Panc1 (cell line): ENCODE results near the gene HHLA2. TPM values are rescaled to one million over a fixed set of nuclear protein-coding genes. Genes with fewer than 3 reads are reported as not detected.

ENCODE experiments used
- ATAC-seq: fragments of 200-7000 bp; cut with Tn5 transposase; 2 replicates; pipeline ENCODE4 v1.9.1; 2020; ENCODE audit warnings: mild to moderate bottlenecking, moderate library complexity
- BruUV-seq: library from RNA; stranded (reverse); fragments of 400-500 nt; replicated peaks from 2 replicates; lab custom pipeline; 2021; lab: Mats Ljungman, UMichigan
- CTCF ChIA-PET: fragments of 300-600 bp; sonication (Branson Sonifier 250); formaldehyde crosslinking; loops from one replicate; lab custom pipeline; 2022; ENCODE audit warnings: antibody characterized with exemption; lab: Charles Lee
- POLR2A ChIA-PET: fragments of 300-600 bp; sonication (Branson Sonifier 250); formaldehyde crosslinking; loops from one replicate; lab custom pipeline; 2022; ENCODE audit warnings: antibody characterized with exemption; lab: Charles Lee
- DNase-seq: peaks from one replicate; pipeline ENCODE4 v3.0.0-alpha.2; 2010; ENCODE audit warnings: low read depth, low spot score
- H3K27ac ChIP-seq: 2 replicates; pipeline ENCODE4 v1.5.1; 2011; ENCODE audit warnings: mild to moderate bottlenecking, low read length, inconsistent platforms
- H3K27me3 ChIP-seq: fragments of 200-500 bp; sonication (Bioruptor generic); 2 replicates; pipeline ENCODE4 v1.6.0; 2014; ENCODE audit warnings: low read length, inconsistent platforms; ENCODE audit not compliant: control insufficient read depth, insufficient read depth
- H3K36me3 ChIP-seq: fragments of 200-500 bp; sonication (Bioruptor generic); 2 replicates; pipeline ENCODE4 v1.5.1; 2014; ENCODE audit warnings: inconsistent platforms, mild to moderate bottlenecking, low read length, moderate library complexity; ENCODE audit not compliant: control insufficient read depth, insufficient read depth
- H3K4me1 ChIP-seq: 2 replicates; pipeline ENCODE4 v1.5.1; 2011; ENCODE audit warnings: inconsistent platforms, mild to moderate bottlenecking, low read length, moderate library complexity; ENCODE audit not compliant: control insufficient read depth, insufficient read depth
- H3K4me3 ChIP-seq, 2 experiments: 2 replicates each; pipeline ENCODE4 v1.5.1; 2011 to 2012; ENCODE audit warnings: low read depth in 2 of 2, low read length in 2 of 2, mild to moderate bottlenecking in 2 of 2, inconsistent platforms in 1 of 2, moderate library complexity in 1 of 2
- H3K9me3 ChIP-seq: fragments of 200-500 bp; sonication (Bioruptor generic); 2 replicates; pipeline ENCODE4 v1.5.1; 2014; ENCODE audit warnings: low read depth, mild to moderate bottlenecking, inconsistent platforms, low read length, moderate library complexity; ENCODE audit not compliant: control insufficient read depth, insufficient read depth
- CTCF ChIP-seq: fragments of 450-650 bp; IDR thresholded peaks from 2 replicates; pipeline ENCODE4 v1.5.1; 2017; ENCODE audit warnings: mild to moderate bottlenecking
- POLR2AphosphoS5 ChIP-seq: IDR thresholded peaks from 2 replicates; pipeline ENCODE4 v1.6.1; 2012; ENCODE audit warnings: mild to moderate bottlenecking, low read depth, low read length, moderate library complexity
- REST ChIP-seq, 2 experiments: IDR thresholded peaks; 2 replicates each; pipeline ENCODE4 v1.6.1; 2011 to 2012; ENCODE audit warnings: low read depth in 2 of 2, control low read depth in 1 of 2, low read length in 1 of 2, mild to moderate bottlenecking in 1 of 2, moderate library complexity in 1 of 2; ENCODE audit not compliant: insufficient read depth in 1 of 2
- SIN3A ChIP-seq: IDR thresholded peaks from 2 replicates; pipeline ENCODE4 v1.6.1; 2012; ENCODE audit warnings: low read depth, mild to moderate bottlenecking, low read length, moderate library complexity, borderline replicate concordance; ENCODE audit not compliant: insufficient read depth
- TCF7L2 ChIP-seq: IDR thresholded peaks from 2 replicates; pipeline ENCODE4 v1.6.1; 2011; ENCODE audit warnings: mild to moderate bottlenecking, low read depth, low read length, inconsistent platforms
- in situ Hi-C: cut with HindIII; loops from 2 replicates; pipeline ENCODE4 v1.10.0; 2016; ENCODE audit warnings: low sequenced_read_pairs, low pct_unique_long_range_greater_than_20kb
- intact Hi-C: fragments of 100-400 bp; cut with micrococcal nuclease; formaldehyde crosslinking; loops from one replicate; pipeline ENCODE4 v1.10.0; 2022; ENCODE audit not compliant: unreplicated experiment
- total RNA-seq: library from RNA; stranded (reverse); gene quantifications from one replicate; pipeline ENCODE4 v1.2.1, GENCODE V29; 2021; ENCODE audit not compliant: unreplicated experiment

The HHLA2 gene
- total RNA-seq, 1 experiment from 2014 or later, result not detected

- DNase-seq (no peak), ATAC-seq (no peak)
- BruUV-seq, result no TSS peak
- no peaks in the 10 kb centered on the region for H3K4me1 ChIP-seq
- no peak overlapping the region for H3K4me3 ChIP-seq
- H3K36me3 ChIP-seq, result no peaks in the 10 kb centered on the region
- H3K27ac ChIP-seq, result no peak overlapping the region
- intact Hi-C loops, result no loop called here
- no peak for TF ChIP-seq SIN3A
- no peak for TF ChIP-seq POLR2AphosphoS5
- TF ChIP-seq CTCF, result no peak
- no peak for TF ChIP-seq REST (IDR thresholded peaks at IDR 0.05; ENCODE audit: insufficient read depth in 1 of 2, low read depth in 2 of 2, low read length in 1 of 2)
- no peak for TF ChIP-seq TCF7L2
- H3K27me3 ChIP-seq, result no peaks in the 10 kb centered on the region
- H3K9me3 ChIP-seq, result no peaks in the 10 kb centered on the region; the same call in 1 of the 2 replicates
- ChIA-PET POLR2A (no interaction called here), CTCF (no interaction called here)
- in situ Hi-C loops, result no loop called here
These were observed 102.2 kb downstream of the HHLA2 start for GRCh38 chr3:108398510-108398909.

- Histone ChIP-seq H3K9me3 (no peaks in the 10 kb centered on the region; the same call in 1 of the 2 replicates), H3K36me3 (no peaks in the 10 kb centered on the region), H3K4me1 (peaks cover 6% of the 10 kb centered on the region; the same call in 1 of the 2 replicates), H3K27ac (no peak overlapping the region), H3K4me3 (no peak overlapping the region), H3K27me3 (no peaks in the 10 kb centered on the region)
- no TSS peak for BruUV-seq
- intact Hi-C loops (no loop called here), in situ Hi-C loops (no loop called here)
- ATAC-seq (no peak), DNase-seq (no peak)
- ChIA-PET POLR2A (no interaction called here), CTCF (no interaction called here)
- TF ChIP-seq SIN3A, result no peak
- no peak for TF ChIP-seq CTCF
- TF ChIP-seq POLR2AphosphoS5, result no peak
- no peak for TF ChIP-seq REST (IDR thresholded peaks at IDR 0.05; ENCODE audit: insufficient read depth in 1 of 2, low read depth in 2 of 2, low read length in 1 of 2)
- TF ChIP-seq TCF7L2, result no peak
These were observed 105.5 kb downstream of the HHLA2 start for GRCh38 chr3:108401836-108402235.
